Lower leg skin (tissue), 3 donors: ENCODE measurements around the gene CLCN1.

Experiments
- POLR2A ChIP-seq, 2 donors: fragments of 450-650 bp; IDR thresholded peaks; one replicate each; pipeline ENCODE4 v1.6.1; 2016 to 2017; ENCODE audit warnings: antibody characterized with exemption in 2 of 2, mild to moderate bottlenecking in 1 of 2, moderate library complexity in 1 of 2
- TF ChIP-seq, protein P1 (sequence below), 3 donors: fragments of 450-650 bp; IDR thresholded peaks; one replicate each; pipeline ENCODE4 v1.5.1; 2016; ENCODE audit warnings: antibody characterized with exemption in 3 of 3, mild to moderate bottlenecking in 3 of 3, moderate library complexity in 2 of 3

DNA sequence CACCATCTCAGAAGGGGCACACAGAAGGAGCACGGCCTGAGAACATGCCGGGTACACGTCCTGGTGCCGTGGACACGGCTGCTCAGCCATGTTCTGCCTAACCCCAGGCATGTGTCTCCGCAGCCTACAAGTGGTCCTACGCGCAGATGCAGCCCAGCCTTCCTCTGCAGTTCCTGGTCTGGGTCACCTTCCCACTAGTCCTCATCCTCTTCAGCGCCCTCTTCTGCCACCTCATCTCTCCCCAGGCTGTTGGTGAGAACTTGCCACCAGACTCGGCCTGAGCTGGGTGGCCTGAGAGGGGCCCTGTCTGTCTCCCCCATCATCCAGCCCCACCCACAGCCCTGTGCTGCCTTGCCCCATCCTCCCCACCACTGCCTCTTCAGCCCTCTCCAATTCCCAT, 5.3 kb downstream of the CLCN1 start:
- TF ChIP-seq POLR2A (IDR thresholded peaks at IDR 0.05) = no peak
- TF ChIP-seq, protein P1, sequence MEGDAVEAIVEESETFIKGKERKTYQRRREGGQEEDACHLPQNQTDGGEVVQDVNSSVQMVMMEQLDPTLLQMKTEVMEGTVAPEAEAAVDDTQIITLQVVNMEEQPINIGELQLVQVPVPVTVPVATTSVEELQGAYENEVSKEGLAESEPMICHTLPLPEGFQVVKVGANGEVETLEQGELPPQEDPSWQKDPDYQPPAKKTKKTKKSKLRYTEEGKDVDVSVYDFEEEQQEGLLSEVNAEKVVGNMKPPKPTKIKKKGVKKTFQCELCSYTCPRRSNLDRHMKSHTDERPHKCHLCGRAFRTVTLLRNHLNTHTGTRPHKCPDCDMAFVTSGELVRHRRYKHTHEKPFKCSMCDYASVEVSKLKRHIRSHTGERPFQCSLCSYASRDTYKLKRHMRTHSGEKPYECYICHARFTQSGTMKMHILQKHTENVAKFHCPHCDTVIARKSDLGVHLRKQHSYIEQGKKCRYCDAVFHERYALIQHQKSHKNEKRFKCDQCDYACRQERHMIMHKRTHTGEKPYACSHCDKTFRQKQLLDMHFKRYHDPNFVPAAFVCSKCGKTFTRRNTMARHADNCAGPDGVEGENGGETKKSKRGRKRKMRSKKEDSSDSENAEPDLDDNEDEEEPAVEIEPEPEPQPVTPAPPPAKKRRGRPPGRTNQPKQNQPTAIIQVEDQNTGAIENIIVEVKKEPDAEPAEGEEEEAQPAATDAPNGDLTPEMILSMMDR (IDR thresholded peaks at IDR 0.05) = no peak
